PC-9 (cell line): ENCODE data around the gene STX8. TPM values are rescaled to one million over a fixed set of nuclear protein-coding genes. Genes with fewer than 3 reads are reported as not detected.

ENCODE experiments used
- BruUV-seq: library from RNA; stranded (reverse); fragments of 400-500 nt; replicated peaks from 2 replicates; lab custom pipeline; 2021; lab: Mats Ljungman, UMichigan
- CTCF ChIA-PET: fragments of 300-600 bp; sonication (Branson Sonifier 250); formaldehyde crosslinking; loops from one replicate; lab custom pipeline; 2022; ENCODE audit warnings: antibody characterized with exemption; lab: Charles Lee
- POLR2A ChIA-PET: fragments of 300-600 bp; sonication (Branson Sonifier 250); formaldehyde crosslinking; loops from one replicate; lab custom pipeline; 2022; ENCODE audit warnings: antibody characterized with exemption; ENCODE audit not compliant: unreplicated experiment; lab: Charles Lee
- DNase-seq, 2 experiments: peaks; one replicate each; pipeline versions ENCODE4 v3.0.0 to v3.0.0-alpha.2; 2015 to 2022; ENCODE audit warnings: mixed read lengths in 1 of 2
- H2AFZ ChIP-seq: fragments of 200-600 bp; sonication (generic); 2 replicates; pipeline ENCODE4 v1.8.1; 2017; ENCODE audit warnings: antibody characterized with exemption
- H3F3A ChIP-seq: fragments of 200-600 bp; sonication (generic); 2 replicates; pipeline ENCODE4 v1.8.1; 2017; ENCODE audit warnings: antibody characterized with exemption, mild to moderate bottlenecking, low read depth; ENCODE audit not compliant: insufficient read depth
- H3K27ac ChIP-seq: fragments of 200-600 bp; sonication (generic); 2 replicates; pipeline ENCODE4 v1.6.1; 2016; ENCODE audit warnings: mixed run types
- H3K27me3 ChIP-seq: fragments of 200-600 bp; sonication (generic); 2 replicates; pipeline ENCODE4 v1.6.1; 2016; ENCODE audit warnings: low read depth, mixed run types; ENCODE audit not compliant: insufficient read depth
- H3K36me3 ChIP-seq: fragments of 200-600 bp; sonication (generic); 2 replicates; pipeline ENCODE4 v1.6.1; 2016; ENCODE audit warnings: low read depth, mixed run types
- H3K4me1 ChIP-seq: fragments of 200-600 bp; sonication (generic); replicated peaks from 2 replicates; pipeline ENCODE4 v1.6.1; 2016; ENCODE audit warnings: mixed run types; ENCODE audit not compliant: insufficient read depth
- H3K4me2 ChIP-seq: fragments of 200-600 bp; sonication (generic); 2 replicates; pipeline ENCODE4 v1.6.1; 2017; ENCODE audit warnings: mixed run types
- H3K4me3 ChIP-seq: fragments of 200-600 bp; sonication (generic); 2 replicates; pipeline ENCODE4 v1.6.1; 2016; ENCODE audit warnings: mixed run types
- H3K79me2 ChIP-seq: fragments of 200-600 bp; sonication (generic); 2 replicates; pipeline ENCODE4 v1.6.1; 2017; ENCODE audit warnings: low read depth, mixed run types
- H3K9me2 ChIP-seq: fragments of 200-600 bp; sonication (generic); 2 replicates; pipeline ENCODE4 v1.8.1; 2017; ENCODE audit warnings: mild to moderate bottlenecking; ENCODE audit not compliant: insufficient read depth
- H3K9me3 ChIP-seq: fragments of 200-600 bp; sonication (generic); 2 replicates; pipeline ENCODE4 v1.8.1; 2016; ENCODE audit warnings: low read depth; ENCODE audit not compliant: insufficient read depth
- H4K20me1 ChIP-seq: fragments of 200-600 bp; sonication (generic); 2 replicates; pipeline ENCODE4 v1.8.1; 2017; ENCODE audit not compliant: insufficient read depth
- EZH2 ChIP-seq: fragments of 200-600 bp; sonication (generic); IDR thresholded peaks from 2 replicates; pipeline ENCODE4 v1.8.0; 2017; ENCODE audit warnings: antibody characterized with exemption, low read depth
- intact Hi-C: fragments of 100-400 bp; cut with micrococcal nuclease; formaldehyde crosslinking; loops from one replicate; pipeline ENCODE4 v1.10.0; 2022; ENCODE audit not compliant: unreplicated experiment
- total RNA-seq: library from RNA; stranded (reverse); gene quantifications from 2 replicates; pipeline ENCODE4 v1.2.3, GENCODE V29; 2021
- TF ChIP-seq, protein P1 (sequence below): fragments of 200-600 bp; sonication (generic); conservative IDR thresholded peaks from 2 replicates; pipeline ENCODE4 v1.6.1; 2017; ENCODE audit warnings: mixed run types, antibody characterized with exemption, mild to moderate bottlenecking, moderate library complexity

Gene STX8
- total RNA-seq, 1 experiment from 2014 or later: 60.6 TPM

DNA sequence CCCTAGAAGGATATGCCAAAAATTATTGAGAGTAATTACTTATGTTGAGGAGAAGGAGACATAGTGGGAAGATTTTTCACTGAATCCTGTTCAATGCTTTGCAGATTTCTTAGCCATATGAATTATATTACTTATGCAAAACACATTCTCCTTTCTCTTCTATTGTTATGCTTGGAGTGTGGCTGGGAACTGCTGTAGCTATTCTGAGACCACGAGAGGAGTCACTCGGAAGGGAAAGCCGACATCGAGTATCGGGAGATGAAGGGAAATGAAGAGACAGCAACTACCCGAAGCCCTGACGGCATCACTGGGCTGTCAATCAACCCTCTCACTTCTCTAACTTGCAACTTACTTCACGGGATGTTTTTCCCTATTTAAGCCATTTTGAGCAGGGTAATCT lies 39.6 kb downstream of the STX8 start:
- Histone ChIP-seq H3K79me2 (no peaks in the 10 kb centered on the region), H3K27ac (no peak overlapping the region), H3F3A (no peaks in the 10 kb centered on the region), H2AFZ (no peak overlapping the region), H3K4me1 (no peaks in the 10 kb centered on the region), H4K20me1 (no peaks in the 10 kb centered on the region), H3K36me3 (no peaks in the 10 kb centered on the region), H3K4me2 (no peak overlapping the region), H3K4me3 (no peak overlapping the region), H3K27me3 (no peaks in the 10 kb centered on the region), H3K9me2 (no peaks in the 10 kb centered on the region), H3K9me3 (no peaks in the 10 kb centered on the region)
- TF ChIP-seq, protein P1, sequence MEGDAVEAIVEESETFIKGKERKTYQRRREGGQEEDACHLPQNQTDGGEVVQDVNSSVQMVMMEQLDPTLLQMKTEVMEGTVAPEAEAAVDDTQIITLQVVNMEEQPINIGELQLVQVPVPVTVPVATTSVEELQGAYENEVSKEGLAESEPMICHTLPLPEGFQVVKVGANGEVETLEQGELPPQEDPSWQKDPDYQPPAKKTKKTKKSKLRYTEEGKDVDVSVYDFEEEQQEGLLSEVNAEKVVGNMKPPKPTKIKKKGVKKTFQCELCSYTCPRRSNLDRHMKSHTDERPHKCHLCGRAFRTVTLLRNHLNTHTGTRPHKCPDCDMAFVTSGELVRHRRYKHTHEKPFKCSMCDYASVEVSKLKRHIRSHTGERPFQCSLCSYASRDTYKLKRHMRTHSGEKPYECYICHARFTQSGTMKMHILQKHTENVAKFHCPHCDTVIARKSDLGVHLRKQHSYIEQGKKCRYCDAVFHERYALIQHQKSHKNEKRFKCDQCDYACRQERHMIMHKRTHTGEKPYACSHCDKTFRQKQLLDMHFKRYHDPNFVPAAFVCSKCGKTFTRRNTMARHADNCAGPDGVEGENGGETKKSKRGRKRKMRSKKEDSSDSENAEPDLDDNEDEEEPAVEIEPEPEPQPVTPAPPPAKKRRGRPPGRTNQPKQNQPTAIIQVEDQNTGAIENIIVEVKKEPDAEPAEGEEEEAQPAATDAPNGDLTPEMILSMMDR: no peak
- no peak for TF ChIP-seq EZH2
- BruUV-seq: no TSS peak
- POLR2A ChIA-PET: no interaction called here
- CTCF ChIA-PET: no interaction called here
- DNase-seq: no peak
- intact Hi-C loops: no loop called here

DNA sequence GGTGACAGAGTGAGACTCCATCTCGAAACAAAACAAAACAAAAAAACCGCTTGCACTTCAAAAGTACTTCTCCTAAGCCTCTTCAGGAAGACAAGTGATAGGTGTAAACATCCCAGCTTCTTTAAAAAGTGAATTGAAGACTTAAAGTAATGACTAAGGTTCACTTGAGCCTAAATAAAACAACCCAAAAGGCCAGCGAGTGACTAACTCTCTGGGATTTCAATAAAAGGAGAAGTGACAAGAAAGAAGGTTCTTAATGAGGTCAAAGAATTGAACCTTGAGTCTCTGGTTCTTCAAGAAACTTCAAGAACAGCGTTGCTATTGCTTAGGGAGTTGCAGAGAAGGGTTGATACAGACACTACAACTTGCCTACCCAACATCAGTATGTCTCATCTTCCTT lies 42.2 kb downstream of the STX8 start:
- CTCF ChIA-PET: no interaction called here
- TF ChIP-seq, protein P1: no peak
- TF ChIP-seq EZH2: no peak
- H3K4me1 ChIP-seq: no peaks in the 10 kb centered on the region
- no TSS peak for BruUV-seq
- no peaks in the 10 kb centered on the region for H3K9me2 ChIP-seq
- intact Hi-C loops: no loop called here
- H3F3A ChIP-seq: no peaks in the 10 kb centered on the region
- H3K36me3 ChIP-seq: no peaks in the 10 kb centered on the region
- H3K4me3 ChIP-seq: no peak overlapping the region
- POLR2A ChIA-PET: no interaction called here
- H3K79me2 ChIP-seq: no peaks in the 10 kb centered on the region
- no peaks in the 10 kb centered on the region for H3K27me3 ChIP-seq
- H3K4me2 ChIP-seq: no peak overlapping the region
- H2AFZ ChIP-seq: no peak overlapping the region
- H3K9me3 ChIP-seq: no peaks in the 10 kb centered on the region
- DNase-seq: no peak
- H3K27ac ChIP-seq: no peak overlapping the region
- H4K20me1 ChIP-seq: no peaks in the 10 kb centered on the region

DNA sequence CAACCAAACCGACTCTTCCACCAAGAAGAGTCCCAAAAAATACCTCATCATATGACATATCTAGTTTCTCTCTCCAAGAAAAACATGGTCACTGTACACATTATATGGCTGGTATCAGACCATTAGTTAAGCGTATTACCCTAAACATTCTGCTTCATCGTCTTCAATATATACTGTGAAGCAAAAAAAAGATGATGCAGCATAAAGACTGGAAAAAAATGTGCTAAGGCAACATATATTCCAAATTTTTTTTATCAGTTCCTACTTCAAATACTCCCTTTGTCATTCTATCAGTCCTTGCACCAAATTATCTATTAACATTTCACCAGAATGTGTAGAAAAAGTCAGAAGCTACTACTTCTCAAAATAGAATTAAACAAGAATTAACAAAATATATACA lies 42.9 kb downstream of the STX8 start:
- H3K4me2 ChIP-seq: no peak overlapping the region
- BruUV-seq: no TSS peak
- H3K4me3 ChIP-seq: no peak overlapping the region
- no peak for DNase-seq
- H3K27me3 ChIP-seq: no peaks in the 10 kb centered on the region
- ChIA-PET POLR2A (no interaction called here), CTCF (no interaction called here)
- H3K9me2 ChIP-seq: no peaks in the 10 kb centered on the region
- TF ChIP-seq, protein P1: no peak
- TF ChIP-seq EZH2: no peak
- no peaks in the 10 kb centered on the region for H3K36me3 ChIP-seq
- no peaks in the 10 kb centered on the region for H3K9me3 ChIP-seq
- H3F3A ChIP-seq: no peaks in the 10 kb centered on the region
- H2AFZ ChIP-seq: no peak overlapping the region
- intact Hi-C loops: no loop called here
- H3K27ac ChIP-seq: no peak overlapping the region
- no peaks in the 10 kb centered on the region for H3K4me1 ChIP-seq
- H3K79me2 ChIP-seq: no peaks in the 10 kb centered on the region
- no peaks in the 10 kb centered on the region for H4K20me1 ChIP-seq
